ENCODE results near the gene GNAQ.

GNAQ gene

DNA sequence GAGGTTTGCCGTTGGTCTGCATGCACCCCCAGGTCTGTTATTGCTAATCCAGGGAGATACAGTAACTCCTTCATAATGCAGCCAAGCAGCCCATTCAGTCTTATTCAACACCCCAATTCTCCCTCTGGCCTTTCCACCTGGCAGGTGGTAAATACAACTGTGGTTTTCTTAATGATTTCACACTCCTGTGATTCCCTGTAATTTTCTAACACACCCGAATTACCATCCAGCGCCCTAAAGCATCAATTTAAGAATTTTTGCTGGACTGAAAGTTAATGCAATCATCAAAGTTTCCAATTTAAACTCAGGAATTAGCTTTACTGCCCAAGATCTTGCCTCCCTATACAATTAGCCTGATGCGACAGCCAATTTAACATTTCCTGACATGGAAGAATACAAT is 62.5 kb downstream of the GNAQ start:
- H3K4me1 Mint-ChIP-seq (ENCODE audit: low read depth in 2 of 2), result peaks cover 3 to 9% of the 10 kb centered on the region in 2 donors
- peaks cover 5% of the 10 kb centered on the region for H3K36me3 Mint-ChIP-seq (ENCODE audit: insufficient read depth)
- DNase-seq (no peak), ATAC-seq (replicated peaks) (no peak)
- H3K9me3 Mint-ChIP-seq, result no peaks in the 10 kb centered on the region
- peaks cover 0 to 28% of the 10 kb centered on the region in 2 donors for H3K27me3 Mint-ChIP-seq
- H3K27ac Mint-ChIP-seq, result no peak overlapping the region
- H3K4me3 Mint-ChIP-seq, result no peak overlapping the region

DNA sequence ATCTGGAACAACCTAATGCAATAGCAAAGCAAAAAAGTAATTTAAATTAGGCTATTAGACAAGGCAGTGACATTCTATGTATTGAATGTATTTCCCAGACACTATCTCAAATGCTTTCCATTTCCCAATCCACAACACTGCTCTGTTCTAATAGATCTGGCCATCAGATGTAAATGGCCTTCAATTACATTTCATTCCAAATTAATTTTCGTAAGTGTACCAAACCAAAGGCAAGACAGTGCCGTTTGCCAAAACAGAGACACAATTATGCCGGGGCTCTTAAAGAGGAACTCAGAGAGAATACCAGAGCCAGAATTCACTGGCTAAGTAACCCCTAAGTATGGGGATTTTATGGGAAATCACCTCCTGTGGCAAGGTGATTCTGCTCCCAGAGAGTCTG is 63.1 kb downstream of the GNAQ start:
- H3K4me1 Mint-ChIP-seq (ENCODE audit: low read depth in 2 of 2), result peaks cover 3 to 9% of the 10 kb centered on the region in 2 donors
- H3K27ac Mint-ChIP-seq, result no peak overlapping the region
- H3K36me3 Mint-ChIP-seq (ENCODE audit: insufficient read depth), result peaks cover 5% of the 10 kb centered on the region
- H3K4me3 Mint-ChIP-seq, result no peak overlapping the region
- H3K27me3 Mint-ChIP-seq, result peaks cover 0 to 28% of the 10 kb centered on the region in 2 donors
- DNase-seq (no peak), ATAC-seq (replicated peaks) (no peak)
- no peaks in the 10 kb centered on the region for H3K9me3 Mint-ChIP-seq

DNA sequence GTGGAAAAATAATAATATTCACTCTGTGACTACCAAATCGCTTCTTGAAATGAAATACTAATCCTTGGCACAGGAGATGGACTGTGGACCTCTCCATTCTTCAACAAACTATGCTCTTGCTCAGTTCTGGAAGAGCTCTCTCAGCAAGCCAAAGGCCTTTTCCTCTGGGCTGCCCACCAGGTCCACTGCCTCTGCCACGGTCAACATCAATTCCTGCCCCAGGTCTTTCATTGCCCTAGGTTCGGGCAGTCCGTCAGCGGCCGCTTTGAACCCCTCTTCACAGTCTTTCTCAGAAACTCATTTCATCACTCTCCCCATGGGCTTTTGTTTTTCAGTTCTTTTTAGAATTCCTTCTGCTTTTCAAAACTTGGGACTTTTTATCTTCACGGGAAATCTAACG is 64.9 kb downstream of the GNAQ start:
- no peaks in the 10 kb centered on the region for H3K9me3 Mint-ChIP-seq
- no peak overlapping the region for H3K27ac Mint-ChIP-seq
- no peak overlapping the region for H3K4me3 Mint-ChIP-seq
- peaks cover 0 to 34% of the 10 kb centered on the region in 2 donors for H3K27me3 Mint-ChIP-seq
- DNase-seq (no peak), ATAC-seq (replicated peaks) (no peak)
- peaks cover 5% of the 10 kb centered on the region for H3K36me3 Mint-ChIP-seq (ENCODE audit: insufficient read depth)
- H3K4me1 Mint-ChIP-seq (ENCODE audit: low read depth in 2 of 2), result peaks cover 3 to 11% of the 10 kb centered on the region in 2 donors

DNA sequence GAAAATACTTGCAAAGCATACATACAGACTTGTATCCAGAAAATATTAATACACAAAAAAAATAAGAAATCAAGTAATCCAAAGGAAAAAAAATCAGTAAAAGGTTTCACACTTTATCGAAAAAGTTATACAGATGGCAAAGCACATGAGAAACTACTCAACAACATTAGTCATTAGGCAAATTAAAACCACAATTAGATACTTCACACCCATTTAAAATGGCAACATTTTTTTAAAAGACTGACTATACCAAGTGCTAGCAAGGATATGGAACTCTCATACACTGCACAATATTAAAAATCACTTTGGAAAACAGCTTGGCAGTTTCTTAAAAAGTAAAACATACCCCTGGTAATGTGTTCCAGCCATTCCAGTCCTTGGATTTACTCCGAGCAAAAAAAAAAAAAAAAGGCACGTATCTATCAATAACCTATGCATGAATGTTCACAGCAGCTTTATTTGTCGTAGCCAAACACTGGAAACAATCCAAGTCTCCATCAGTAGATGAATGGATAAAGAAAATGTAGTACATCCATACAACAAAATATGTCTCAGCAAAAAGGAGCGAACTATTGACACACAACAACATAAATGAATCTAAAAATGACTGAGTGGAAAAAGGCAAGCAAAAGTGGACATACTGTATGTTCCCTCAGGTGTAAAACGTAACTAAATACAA is 66.0 kb downstream of the GNAQ start:
- Mint-ChIP-seq H3K4me1 (ENCODE audit: low read depth in 2 of 2) (peaks cover 3 to 15% of the 10 kb centered on the region in 2 donors), H3K9me3 (no peaks in the 10 kb centered on the region), H3K36me3 (ENCODE audit: insufficient read depth) (peaks cover 5% of the 10 kb centered on the region)

DNA sequence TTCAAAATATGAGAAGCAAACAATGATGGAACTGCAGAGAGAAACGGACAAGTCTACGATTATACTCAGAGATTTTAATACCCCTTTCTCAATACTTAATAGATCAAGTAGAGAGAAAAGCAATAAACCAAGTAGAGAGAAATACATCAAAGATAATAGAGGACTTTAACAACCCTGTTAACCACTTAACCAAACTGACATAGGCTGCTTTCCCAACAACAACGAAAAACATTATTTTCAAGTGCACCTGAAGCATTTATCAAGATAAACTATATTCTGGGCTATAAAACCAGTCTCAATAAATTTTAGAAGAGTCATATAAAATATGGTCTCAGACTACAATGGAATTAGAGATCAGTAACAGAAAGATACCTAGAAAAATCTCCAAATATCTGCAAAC is 67.4 kb downstream of the GNAQ start:
- H3K36me3 Mint-ChIP-seq (ENCODE audit: insufficient read depth), result peaks cover 5% of the 10 kb centered on the region
- H3K27ac Mint-ChIP-seq, result no peak overlapping the region
- ATAC-seq (replicated peaks) (no peak), DNase-seq (no peak)
- H3K4me1 Mint-ChIP-seq (ENCODE audit: low read depth in 2 of 2), result peaks cover 3 to 13% of the 10 kb centered on the region in 2 donors
- no peaks in the 10 kb centered on the region for H3K9me3 Mint-ChIP-seq
- no peak overlapping the region for H3K4me3 Mint-ChIP-seq
- peaks cover 0 to 27% of the 10 kb centered on the region in 2 donors for H3K27me3 Mint-ChIP-seq

More for the DNA sequence above, 66.0 kb downstream of the GNAQ start:
- ATAC-seq (replicated peaks) (peak; percentile 27), DNase-seq (no peak)
- Mint-ChIP-seq H3K27ac (no peak overlapping the region), H3K4me3 (no peak overlapping the region), H3K27me3 (peaks cover 0 to 37% of the 10 kb centered on the region in 2 donors)

DNA sequence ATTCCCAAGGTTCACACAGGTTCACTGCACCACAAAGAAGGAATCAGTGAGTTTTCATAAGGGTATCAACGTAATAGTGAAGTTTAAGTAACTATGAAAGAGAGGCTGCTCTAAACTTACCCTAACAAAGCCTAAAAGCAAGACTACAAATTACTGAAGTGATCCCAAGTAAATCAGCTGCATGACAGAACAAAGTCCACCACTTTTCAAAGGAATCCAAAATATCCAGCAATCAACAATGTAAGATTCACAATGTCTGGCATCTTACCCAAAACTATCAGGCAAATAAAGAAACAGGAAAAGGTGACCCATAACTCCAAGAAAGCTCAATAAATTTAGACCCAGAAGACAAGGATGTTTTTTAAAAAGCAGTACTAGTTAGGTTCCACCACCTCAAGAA is 70.1 kb downstream of the GNAQ start:
- ATAC-seq (replicated peaks) (no peak), DNase-seq (no peak)
- Mint-ChIP-seq H3K4me1 (ENCODE audit: low read depth in 2 of 2) (peaks cover 7 to 18% of the 10 kb centered on the region in 2 donors), H3K4me3 (no peak overlapping the region), H3K36me3 (ENCODE audit: insufficient read depth) (no peaks in the 10 kb centered on the region), H3K27ac (no peak overlapping the region), H3K27me3 (peaks cover 0 to 26% of the 10 kb centered on the region in 2 donors), H3K9me3 (no peaks in the 10 kb centered on the region)

DNA sequence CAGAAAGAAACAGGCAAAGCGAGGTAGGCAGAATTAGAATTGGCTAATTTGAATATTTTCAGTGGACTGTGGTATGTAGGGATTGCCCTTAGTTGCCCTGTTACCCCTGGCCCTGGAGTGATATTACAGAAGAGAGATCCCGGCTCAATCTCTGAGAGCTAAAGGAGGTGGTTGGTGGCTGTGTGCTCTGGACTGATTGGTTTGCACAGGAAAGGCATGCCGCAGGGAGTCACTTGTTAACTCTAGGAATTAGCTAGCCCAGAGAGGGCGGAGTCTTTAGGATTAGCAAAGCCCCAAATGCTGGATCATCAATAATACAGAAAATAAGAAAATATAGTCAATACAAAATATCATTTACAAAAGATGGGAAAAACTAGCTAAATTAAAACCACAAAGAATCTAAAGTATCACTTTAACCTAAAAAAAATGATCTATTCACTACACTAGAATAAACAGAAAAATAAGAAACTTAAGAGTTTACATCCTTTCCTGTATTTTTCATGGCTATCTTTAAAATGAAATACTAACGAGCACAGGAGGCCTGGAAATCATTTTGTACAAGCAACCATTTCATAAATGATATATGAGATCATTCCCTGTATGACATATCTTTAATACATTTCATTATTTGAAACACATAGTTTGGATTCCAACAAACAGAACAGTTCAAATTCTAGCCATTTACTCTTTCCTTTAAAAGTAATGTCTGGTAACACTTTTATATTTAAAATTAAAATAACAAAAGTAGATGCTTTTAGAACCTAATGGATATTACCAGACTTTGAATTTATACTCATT is 71.1 kb downstream of the GNAQ start:
- Mint-ChIP-seq H3K4me1 (ENCODE audit: low read depth in 2 of 2) (peaks cover 7 to 15% of the 10 kb centered on the region in 2 donors), H3K4me3 (no peak overlapping the region), H3K27me3 (peaks cover 0 to 27% of the 10 kb centered on the region in 2 donors), H3K9me3 (no peaks in the 10 kb centered on the region), H3K36me3 (ENCODE audit: insufficient read depth) (no peaks in the 10 kb centered on the region), H3K27ac (no peak overlapping the region)
- ATAC-seq (replicated peaks) (no peak), DNase-seq (no peak)

DNA sequence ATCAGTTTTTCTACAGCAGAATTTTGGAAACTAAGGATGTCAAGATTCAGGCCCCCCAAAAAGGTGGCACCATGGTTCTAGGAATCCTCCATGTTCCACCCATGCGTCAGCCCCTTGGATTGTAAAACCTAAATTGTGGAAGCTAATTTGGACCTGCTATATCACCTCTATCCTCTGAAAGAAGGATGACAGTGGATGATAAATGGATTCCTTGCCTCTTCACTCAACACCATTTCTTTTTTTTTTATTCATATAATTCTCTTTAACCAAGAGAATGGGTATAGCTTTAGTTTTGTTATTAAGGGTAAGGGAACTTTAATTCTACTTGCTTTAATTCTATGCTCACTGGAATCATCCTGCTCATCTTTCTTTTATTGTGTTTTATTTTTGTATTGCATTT is 71.8 kb downstream of the GNAQ start:
- Mint-ChIP-seq H3K27ac (no peak overlapping the region), H3K36me3 (ENCODE audit: insufficient read depth) (no peaks in the 10 kb centered on the region), H3K27me3 (peaks cover 0 to 27% of the 10 kb centered on the region in 2 donors), H3K4me3 (no peak overlapping the region), H3K9me3 (no peaks in the 10 kb centered on the region), H3K4me1 (ENCODE audit: low read depth in 2 of 2) (peaks cover 7 to 16% of the 10 kb centered on the region in 2 donors)
- no peak for ATAC-seq (replicated peaks)
- no peak for DNase-seq

DNA sequence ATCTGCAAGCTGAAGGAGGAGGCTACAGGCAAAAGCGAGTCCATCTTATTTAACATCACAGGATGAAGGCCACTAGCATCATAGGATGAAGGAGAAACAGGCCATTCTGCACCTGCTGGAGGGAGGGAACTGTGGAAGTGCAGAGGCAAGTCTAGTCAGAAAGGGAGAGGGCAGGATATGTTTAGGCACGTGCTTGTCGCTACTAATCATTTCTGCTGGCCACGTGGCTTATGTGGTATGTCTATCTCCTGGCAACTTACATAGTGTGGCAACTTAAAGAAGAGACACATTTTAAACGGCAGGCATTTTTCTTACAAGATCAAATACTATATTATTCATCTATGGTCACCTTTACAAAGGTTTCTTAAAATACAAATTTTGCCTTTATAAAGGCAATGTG is 74.0 kb downstream of the GNAQ start:
- peaks cover 7 to 16% of the 10 kb centered on the region in 2 donors for H3K4me1 Mint-ChIP-seq (ENCODE audit: low read depth in 2 of 2)
- no peak overlapping the region for H3K4me3 Mint-ChIP-seq
- H3K27ac Mint-ChIP-seq, result no peak overlapping the region
- ATAC-seq (replicated peaks) (peak; percentile 27), DNase-seq (no peak)
- no peaks in the 10 kb centered on the region for H3K36me3 Mint-ChIP-seq (ENCODE audit: insufficient read depth)
- no peaks in the 10 kb centered on the region for H3K9me3 Mint-ChIP-seq
- H3K27me3 Mint-ChIP-seq, result peaks cover 0 to 27% of the 10 kb centered on the region in 2 donors

DNA sequence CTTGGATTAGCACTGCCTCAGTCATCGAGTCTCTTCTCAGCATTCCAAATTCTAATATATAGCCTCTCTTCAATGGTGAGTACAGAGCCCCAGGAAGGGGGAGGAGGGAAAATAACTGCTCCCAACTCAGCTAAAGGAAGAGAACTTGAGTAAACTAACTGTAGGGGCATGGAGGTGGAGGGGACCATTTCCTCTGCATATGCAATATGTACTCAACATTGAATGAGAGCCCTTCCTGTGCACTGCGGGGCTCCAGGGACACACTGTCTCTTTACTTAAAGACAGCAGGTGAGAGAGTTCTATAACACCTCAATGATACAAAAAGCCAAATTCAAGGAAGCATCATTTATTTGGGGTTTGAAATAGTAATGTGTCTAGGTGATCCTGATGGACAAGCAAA is 75.1 kb downstream of the GNAQ start:
- Mint-ChIP-seq H3K4me1 (ENCODE audit: low read depth in 2 of 2) (peaks cover 7 to 15% of the 10 kb centered on the region in 2 donors), H3K9me3 (no peaks in the 10 kb centered on the region), H3K36me3 (ENCODE audit: insufficient read depth) (no peaks in the 10 kb centered on the region), H3K27ac (no peak overlapping the region), H3K4me3 (no peak overlapping the region), H3K27me3 (peaks cover 0 to 22% of the 10 kb centered on the region in 2 donors)
- no peak for DNase-seq
- no peak for ATAC-seq (replicated peaks)

DNA sequence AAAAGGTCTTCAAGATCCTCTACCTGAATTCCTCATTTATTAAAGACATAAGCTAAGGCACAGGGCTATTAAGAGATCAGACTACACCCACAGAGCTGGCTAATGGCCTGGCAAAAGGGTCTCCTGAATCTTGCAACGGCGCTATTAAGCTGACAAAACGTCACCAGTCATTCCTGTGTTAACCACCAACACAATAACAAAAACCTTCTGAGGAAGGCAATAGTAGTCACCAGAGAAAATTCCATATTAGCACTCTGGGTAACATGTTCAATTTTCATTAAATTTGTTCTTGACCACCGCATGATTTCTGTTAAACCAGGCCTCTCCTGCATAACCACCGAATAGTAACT is 77.0 kb downstream of the GNAQ start:
- Mint-ChIP-seq H3K4me1 (ENCODE audit: low read depth in 2 of 2) (peaks cover 7 to 13% of the 10 kb centered on the region in 2 donors), H3K36me3 (ENCODE audit: insufficient read depth) (no peaks in the 10 kb centered on the region), H3K4me3 (no peak overlapping the region), H3K27ac (no peak overlapping the region), H3K27me3 (peaks cover 0 to 16% of the 10 kb centered on the region in 2 donors), H3K9me3 (no peaks in the 10 kb centered on the region)
- ATAC-seq (replicated peaks) (no peak), DNase-seq (no peak)

DNA sequence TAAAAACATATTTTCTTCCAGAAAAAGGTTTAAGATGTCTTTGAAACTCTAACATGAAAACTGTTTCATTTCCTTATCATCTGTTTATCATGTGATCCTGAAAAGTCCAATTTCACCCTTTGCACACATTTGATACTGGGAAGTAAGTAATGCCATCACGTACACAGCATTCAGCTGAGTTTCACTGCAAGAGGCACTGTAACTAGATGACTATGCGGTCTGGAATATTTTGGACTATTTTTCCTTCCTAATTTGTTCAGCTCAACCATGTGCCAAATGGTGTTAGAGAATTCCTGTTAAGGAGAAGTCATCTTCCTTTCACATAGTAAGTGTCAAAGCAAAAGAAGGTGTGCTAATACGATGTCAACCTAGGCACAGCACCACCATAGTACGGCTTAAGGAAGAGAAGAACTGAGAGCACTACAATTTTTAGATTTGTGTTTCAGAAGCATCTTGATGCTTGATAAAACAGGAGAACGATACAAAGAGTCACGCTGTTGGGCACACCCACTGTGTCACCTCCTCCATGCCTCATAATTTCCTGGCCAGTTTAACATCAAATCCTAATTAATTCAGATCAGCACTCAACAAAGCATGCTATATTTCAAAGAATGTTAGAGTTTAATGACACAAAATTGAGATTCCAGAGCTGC is 77.5 kb downstream of the GNAQ start:
- ATAC-seq (replicated peaks), result no peak
- Mint-ChIP-seq H3K27me3 (peaks cover 0 to 16% of the 10 kb centered on the region in 2 donors), H3K27ac (no peak overlapping the region), H3K4me3 (no peak overlapping the region), H3K4me1 (ENCODE audit: low read depth in 2 of 2) (peaks cover 7 to 13% of the 10 kb centered on the region in 2 donors), H3K9me3 (no peaks in the 10 kb centered on the region), H3K36me3 (ENCODE audit: insufficient read depth) (no peaks in the 10 kb centered on the region)
- DNase-seq, result no peak

DNA sequence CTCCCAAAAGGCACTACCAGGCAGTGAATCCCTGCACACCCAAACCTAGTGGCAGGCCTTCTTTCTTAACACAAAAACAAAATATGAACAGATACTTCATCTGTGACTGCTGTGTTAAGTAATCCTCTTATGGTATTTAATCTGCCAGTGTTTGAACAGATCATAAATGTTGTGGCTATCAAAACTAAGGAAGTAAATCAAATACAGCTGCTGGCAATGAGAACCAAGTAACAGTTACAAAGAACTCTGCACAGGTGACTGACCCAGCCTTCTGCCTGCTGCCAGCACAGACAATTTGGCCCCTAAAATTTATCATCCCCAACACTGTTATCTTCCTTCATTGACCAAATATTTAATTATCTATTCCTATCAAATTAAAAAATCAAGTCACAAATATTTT is 78.0 kb downstream of the GNAQ start:
- ATAC-seq (replicated peaks) (no peak), DNase-seq (no peak)
- peaks cover 7 to 15% of the 10 kb centered on the region in 2 donors for H3K4me1 Mint-ChIP-seq (ENCODE audit: low read depth in 2 of 2)
- no peak overlapping the region for H3K27ac Mint-ChIP-seq
- no peaks in the 10 kb centered on the region for H3K36me3 Mint-ChIP-seq (ENCODE audit: insufficient read depth)
- H3K4me3 Mint-ChIP-seq, result no peak overlapping the region
- H3K9me3 Mint-ChIP-seq, result no peaks in the 10 kb centered on the region
- H3K27me3 Mint-ChIP-seq, result peaks cover 0 to 16% of the 10 kb centered on the region in 2 donors

Data from effector memory CD8-positive, alpha-beta T cell (primary cell).